SK-N-SH (cell line): ENCODE measurements around the gene ZNF407.

Experiments
- CTCF ChIP-seq: fragments of 200-600 bp; sonication (generic); IDR thresholded peaks from 2 replicates; pipeline ENCODE4 v1.6.1; 2017; ENCODE audit warnings: antibody characterized with exemption, mild to moderate bottlenecking, moderate library complexity
- EP300 ChIP-seq, 2 experiments: IDR thresholded peaks; 2 replicates each; pipeline versions ENCODE4 v1.4.0 to v1.6.1; 2012; ENCODE audit warnings: borderline replicate concordance in 1 of 2, low read depth in 1 of 2, low read length in 1 of 2
- EZH2phosphoT487 ChIP-seq: fragments of 200-600 bp; sonication (generic); IDR thresholded peaks from 2 replicates; pipeline ENCODE4 v1.6.1; 2017; ENCODE audit warnings: low read depth, mixed run types, mild to moderate bottlenecking, antibody characterized with exemption, moderate library complexity, borderline replicate concordance
- GABPA ChIP-seq: IDR thresholded peaks from 2 replicates; pipeline ENCODE4 v1.4.0; 2012; ENCODE audit warnings: low read depth, mild to moderate bottlenecking
- GATA2 ChIP-seq: sonication (generic); formaldehyde crosslinking; IDR thresholded peaks from 2 replicates; pipeline ENCODE4 v1.5.0; 2020; ENCODE audit warnings: mild to moderate bottlenecking, missing genetic modification reagents
- NFIC ChIP-seq: IDR thresholded peaks from 2 replicates; pipeline ENCODE4 v1.4.0; 2012; ENCODE audit warnings: borderline replicate concordance
- PBX3 ChIP-seq: IDR thresholded peaks from 2 replicates; pipeline ENCODE4; 2012
- POLR2AphosphoS5 ChIP-seq: IDR thresholded peaks from 2 replicates; pipeline ENCODE4 v1.6.1; 2012; ENCODE audit warnings: low read depth, low read length
- RAD21 ChIP-seq: IDR thresholded peaks from 2 replicates; pipeline ENCODE4 v1.6.1; 2012; ENCODE audit warnings: mild to moderate bottlenecking, low read length
- RXRA ChIP-seq: IDR thresholded peaks from 2 replicates; pipeline ENCODE4 v1.4.0; 2012; ENCODE audit warnings: low read depth, mild to moderate bottlenecking, borderline replicate concordance
- TCF12 ChIP-seq: IDR thresholded peaks from 2 replicates; pipeline ENCODE4 v1.4.0; 2012
- USF2 ChIP-seq: fragments of 150-350 bp; IDR thresholded peaks from 2 replicates; pipeline ENCODE4 v1.6.1; 2017; ENCODE audit warnings: antibody characterized with exemption, low read length, low read depth, borderline replicate concordance

- TF ChIP-seq GATA2 (CRISPR knock-in tag) (no peak), POLR2AphosphoS5 (no peak), PBX3 (no peak), RXRA (no peak), CTCF (no peak), NFIC (no peak), GABPA (no peak), RAD21 (no peak), EZH2phosphoT487 (no peak), TCF12 (no peak), USF2 (no peak), EP300 (IDR thresholded peaks at IDR 0.05; ENCODE audit: borderline replicate concordance in 1 of 2, low read depth in 1 of 2, low read length in 1 of 2) (no peak)
Measured at GRCh38 chr18:74856434-74856833, 258.8 kb downstream of the ZNF407 start.
